Body of pancreas (tissue), 4 donors: Measurements from ENCODE around the gene PIK3CD. TPM values are rescaled to one million over a fixed set of nuclear protein-coding genes. Genes with fewer than 3 reads are reported as not detected.

ENCODE experiments used
- ATAC-seq: fragments of 150-250 bp; one replicate; pipeline ENCODE4 v1.9.1; 2016
- DNase-seq, 4 donors: peaks; one replicate each; pipeline ENCODE4 v3.0.0-alpha.2; 2019
- H3K27ac ChIP-seq, 4 donors: fragments of 200-600 bp; sonication (generic); 1 replicate in 3 of 4; 2 replicates in 1 of 4; pipeline versions ENCODE4 v1.5.1 to v1.6.1; 2016 to 2019; ENCODE audit warnings: mild to moderate bottlenecking in 1 of 4, mixed read lengths in 1 of 4, moderate library complexity in 1 of 4
- H3K27me3 ChIP-seq, 2 donors: fragments of 200-600 bp; sonication (generic); one replicate each; pipeline ENCODE4 v1.6.0; 2016; ENCODE audit warnings: mild to moderate bottlenecking in 1 of 2
- H3K36me3 ChIP-seq, 2 donors: fragments of 200-600 bp; sonication (generic); replicated peaks in 1 of 2; 2 replicates each; pipeline ENCODE4 v1.5.1; 2016; ENCODE audit warnings: low read depth in 2 of 2; ENCODE audit not compliant: insufficient read depth in 1 of 2
- H3K4me1 ChIP-seq: fragments of 200-600 bp; sonication (generic); one replicate; pipeline ENCODE4 v1.6.0; 2016
- H3K4me3 ChIP-seq, 2 donors: fragments of 200-600 bp; sonication (generic); 1 replicate in 1 of 2; 2 replicates in 1 of 2; pipeline ENCODE4 v1.5.1; 2016 to 2019
- H3K9me3 ChIP-seq, 3 donors: fragments of 200-600 bp; sonication (generic); 1 replicate in 2 of 3; 2 replicates in 1 of 3; pipeline ENCODE4 v1.5.1; 2016
- POLR2A ChIP-seq, 3 donors: fragments of 450-650 bp; IDR thresholded peaks; one replicate each; pipeline ENCODE4 v1.6.1; 2016; ENCODE audit warnings: antibody characterized with exemption in 3 of 3, mild to moderate bottlenecking in 2 of 3
- WGBS, 2 donors: methylation state at CpG; one replicate each; pipeline ENCODE4 v1.1.5; 2017; 5-methylcytosine and 5-hydroxymethylcytosine counted together
- intact Hi-C: fragments of 100-400 bp; cut with DNase I; formaldehyde crosslinking; loops from one replicate; pipeline ENCODE4 v1.15.1; 2023
- total RNA-seq, 2 donors: library from RNA; depleted of rRNA; stranded (reverse); fragments of >200 nt; gene quantifications; one replicate each; pipeline ENCODE4 v1.1.0, GENCODE V29; 2016
- TF ChIP-seq, protein P1 (sequence below), 7 experiments: fragments of 450-650 bp in 4 of 7; fragments of 200-600 bp in 3 of 7; sonication (generic) in 3 of 7; IDR thresholded peaks; one replicate each; pipeline ENCODE4 v1.5.1; 2016 to 2019; ENCODE audit warnings: antibody characterized with exemption in 7 of 7

Gene PIK3CD
- total RNA-seq, 2 donors from 2014 or later = 3.3 to 6.2 TPM

DNA sequence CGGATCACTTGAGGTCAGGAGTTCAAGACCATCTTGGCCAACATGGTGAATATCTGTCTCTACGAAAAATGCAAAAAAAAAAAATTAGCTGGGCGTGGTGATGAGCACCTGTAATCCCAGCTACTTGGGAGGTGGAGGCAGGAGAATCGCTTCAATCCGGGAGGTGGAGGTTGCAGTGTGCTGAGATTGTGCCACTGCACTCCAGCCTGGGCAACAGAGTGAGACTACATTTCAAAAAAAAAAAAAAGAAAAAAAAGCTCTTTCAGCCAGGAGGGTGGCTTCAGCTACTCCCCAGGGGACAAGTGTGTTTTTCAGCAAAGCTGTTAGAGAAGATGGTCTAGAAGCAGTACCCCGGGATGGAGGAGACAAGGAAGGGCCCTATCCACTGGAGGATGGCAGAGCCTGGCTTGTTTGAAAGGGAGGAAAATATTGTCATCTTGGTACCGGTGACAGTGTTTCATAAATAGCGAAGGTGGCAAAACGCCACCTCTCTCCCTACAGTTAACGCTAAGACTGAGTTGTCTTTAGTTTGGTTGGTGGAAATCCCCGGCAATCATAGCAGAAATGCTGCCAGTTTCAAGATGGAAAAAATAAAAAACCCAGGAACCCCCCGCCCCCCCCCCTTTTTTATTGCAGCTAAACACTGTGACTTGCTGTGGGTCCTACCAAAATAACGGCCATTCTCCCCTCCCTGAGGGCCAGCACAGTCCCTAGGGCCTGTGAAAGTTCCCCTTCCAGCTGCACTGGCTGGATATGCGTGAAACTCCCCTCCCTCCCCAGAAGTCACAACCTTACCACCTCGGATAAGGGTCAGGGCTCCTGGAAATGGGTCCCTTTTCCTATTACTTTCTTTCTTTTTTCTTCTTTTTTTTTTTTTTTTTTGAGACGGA is 3.5 kb downstream of the PIK3CD start:
- Histone ChIP-seq H3K27me3 (peaks cover 0 to 6% of the 10 kb centered on the region in 2 donors), H3K4me3 (no peak overlapping the region), H3K4me1 (peaks cover 15% of the 10 kb centered on the region), H3K9me3 (no peaks in the 10 kb centered on the region), H3K36me3 (no peaks in the 10 kb centered on the region), H3K27ac (no peak overlapping the region)
- TF ChIP-seq, protein P1, sequence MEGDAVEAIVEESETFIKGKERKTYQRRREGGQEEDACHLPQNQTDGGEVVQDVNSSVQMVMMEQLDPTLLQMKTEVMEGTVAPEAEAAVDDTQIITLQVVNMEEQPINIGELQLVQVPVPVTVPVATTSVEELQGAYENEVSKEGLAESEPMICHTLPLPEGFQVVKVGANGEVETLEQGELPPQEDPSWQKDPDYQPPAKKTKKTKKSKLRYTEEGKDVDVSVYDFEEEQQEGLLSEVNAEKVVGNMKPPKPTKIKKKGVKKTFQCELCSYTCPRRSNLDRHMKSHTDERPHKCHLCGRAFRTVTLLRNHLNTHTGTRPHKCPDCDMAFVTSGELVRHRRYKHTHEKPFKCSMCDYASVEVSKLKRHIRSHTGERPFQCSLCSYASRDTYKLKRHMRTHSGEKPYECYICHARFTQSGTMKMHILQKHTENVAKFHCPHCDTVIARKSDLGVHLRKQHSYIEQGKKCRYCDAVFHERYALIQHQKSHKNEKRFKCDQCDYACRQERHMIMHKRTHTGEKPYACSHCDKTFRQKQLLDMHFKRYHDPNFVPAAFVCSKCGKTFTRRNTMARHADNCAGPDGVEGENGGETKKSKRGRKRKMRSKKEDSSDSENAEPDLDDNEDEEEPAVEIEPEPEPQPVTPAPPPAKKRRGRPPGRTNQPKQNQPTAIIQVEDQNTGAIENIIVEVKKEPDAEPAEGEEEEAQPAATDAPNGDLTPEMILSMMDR (IDR thresholded peaks at IDR 0.05) = no peak
- TF ChIP-seq POLR2A (IDR thresholded peaks at IDR 0.05) = no peak
- ATAC-seq = no peak
- intact Hi-C loops = no loop called here
- no peak for DNase-seq
- 59 to 67% methylated on average over 16 of the region's 16 CpGs for WGBS, 2 donors

DNA sequence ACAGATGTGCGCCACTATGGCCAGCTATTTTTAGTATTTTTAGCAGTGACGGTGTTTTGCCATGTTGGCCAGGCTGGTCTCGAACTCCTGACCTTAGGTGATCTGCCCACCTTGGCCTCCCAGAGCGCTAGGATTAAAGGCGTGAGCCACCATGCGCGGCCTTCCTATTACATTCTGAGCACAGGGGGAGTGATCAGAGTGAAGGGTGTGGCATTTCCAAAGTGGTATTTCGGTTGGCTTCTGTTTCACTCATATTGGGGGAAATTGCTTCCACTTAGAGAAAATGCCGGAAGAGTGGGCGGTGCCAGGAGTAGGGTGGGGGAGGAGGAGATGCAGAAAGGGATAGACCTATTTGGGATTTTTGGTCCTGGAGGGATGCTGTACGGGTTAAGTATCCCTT is 4.3 kb downstream of the PIK3CD start:
- H3K9me3 ChIP-seq = no peaks in the 10 kb centered on the region
- ATAC-seq = no peak
- 66 to 84% methylated on average over 10 to 11 of the region's 11 CpGs for WGBS, 2 donors
- H3K4me3 ChIP-seq = no peak overlapping the region
- TF ChIP-seq POLR2A (IDR thresholded peaks at IDR 0.05) = no peak
- TF ChIP-seq, protein P1 (IDR thresholded peaks at IDR 0.05) = no peak
- H3K27ac ChIP-seq = no peak overlapping the region
- intact Hi-C loops = no loop called here
- peaks cover 15% of the 10 kb centered on the region for H3K4me1 ChIP-seq
- H3K27me3 ChIP-seq = peaks cover 0 to 6% of the 10 kb centered on the region in 2 donors
- DNase-seq = no peak
- no peaks in the 10 kb centered on the region for H3K36me3 ChIP-seq

DNA sequence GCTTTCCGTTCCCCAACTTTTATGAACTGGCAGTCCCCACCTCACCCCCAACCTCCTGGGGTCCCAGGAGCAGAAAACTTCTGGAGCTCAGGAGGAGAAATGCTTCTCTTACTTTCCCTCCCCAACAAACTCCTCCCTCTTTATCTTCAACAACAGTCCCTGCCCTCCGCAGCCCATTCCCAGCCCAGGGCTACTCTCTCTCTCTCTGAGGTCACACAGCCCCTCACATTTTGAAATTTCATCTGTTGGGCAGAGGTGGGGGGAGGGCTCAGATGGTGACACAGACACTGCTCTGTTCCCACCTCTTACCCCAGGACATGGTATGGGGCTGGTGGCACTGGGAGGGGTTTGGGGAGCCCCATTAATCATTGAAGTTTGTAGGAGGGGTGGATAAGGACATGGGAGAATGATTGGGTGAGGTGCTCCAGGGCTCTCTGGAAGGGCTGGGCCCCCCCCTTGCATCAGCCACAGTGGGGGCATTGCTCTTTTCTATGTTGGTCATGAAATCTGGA is 6.0 kb downstream of the PIK3CD start:
- Histone ChIP-seq H3K9me3 (no peaks in the 10 kb centered on the region), H3K27me3 (no peaks in the 10 kb centered on the region), H3K36me3 (no peaks in the 10 kb centered on the region), H3K27ac (no peak overlapping the region), H3K4me3 (no peak overlapping the region), H3K4me1 (peaks cover under 1% of the 10 kb centered on the region)
- 55 to 63% methylated on average over 2 of the region's 2 CpGs for WGBS, 2 donors
- ATAC-seq = no peak
- DNase-seq = no peak
- intact Hi-C loops = no loop called here
- TF ChIP-seq POLR2A (IDR thresholded peaks at IDR 0.05) = no peak
- TF ChIP-seq, protein P1 (IDR thresholded peaks at IDR 0.05) = no peak

DNA sequence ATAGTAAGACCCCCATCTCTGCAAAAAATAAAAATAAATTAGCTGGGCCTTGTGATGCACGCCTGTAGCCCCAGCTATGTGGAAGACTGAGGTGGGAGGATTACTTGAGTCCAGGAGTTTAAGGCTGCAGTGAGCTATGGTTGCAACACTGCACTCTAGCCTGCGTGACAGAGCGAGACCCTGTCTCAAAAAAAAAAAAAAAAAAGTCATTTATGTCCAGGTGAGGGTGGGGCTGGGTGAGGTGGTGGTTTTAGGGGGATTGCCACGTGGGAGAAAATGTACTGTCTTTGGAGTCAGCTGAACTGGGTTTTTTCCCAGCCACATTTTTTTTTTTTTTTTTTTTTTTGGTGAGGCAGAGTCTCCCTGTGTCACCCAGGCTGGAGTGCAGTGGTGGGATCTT is 6.7 kb downstream of the PIK3CD start:
- H3K9me3 ChIP-seq = no peaks in the 10 kb centered on the region
- TF ChIP-seq, protein P1 (IDR thresholded peaks at IDR 0.05) = no peak
- TF ChIP-seq POLR2A (IDR thresholded peaks at IDR 0.05) = no peak
- DNase-seq = no peak
- no peaks in the 10 kb centered on the region for H3K4me1 ChIP-seq
- intact Hi-C loops = no loop called here
- 67 to 68% methylated on average over 4 of the region's 4 CpGs for WGBS, 2 donors
- H3K27me3 ChIP-seq = no peaks in the 10 kb centered on the region
- H3K27ac ChIP-seq = no peak overlapping the region
- ATAC-seq = no peak
- H3K4me3 ChIP-seq = no peak overlapping the region
- H3K36me3 ChIP-seq = no peaks in the 10 kb centered on the region
